ENCODE data around the gene ZNF445.
"Not testable (repeated sequence)": the region's sequence is repeated elsewhere in the genome, so short reads cannot be mapped to it uniquely, and the experiment has no call there.

ZNF445 gene

GRCh38 chr3:44474886-44475285 lies 2.6 kb downstream of the ZNF445 start:
- DNase-seq = not testable (repeated sequence)

GRCh38 chr3:44470430-44470829 lies 7.0 kb downstream of the ZNF445 start:
- no peak for DNase-seq

- DNase-seq = no peak
Observed at GRCh38 chr3:44469914-44470313, 7.6 kb downstream of the ZNF445 start.

GRCh38 chr3:44468572-44469520 lies 8.6 kb downstream of the ZNF445 start:
- DNase-seq = no peak

GRCh38 chr3:44468099-44468537 lies 9.4 kb downstream of the ZNF445 start:
- not testable (repeated sequence) for DNase-seq

- no peak for DNase-seq
Observed at GRCh38 chr3:44467241-44467640, 10.2 kb downstream of the ZNF445 start.

- DNase-seq = not testable (repeated sequence)
Observed at GRCh38 chr3:44464920-44465319, 12.6 kb downstream of the ZNF445 start.

GRCh38 chr3:44464509-44464908 lies 13.0 kb downstream of the ZNF445 start:
- no peak for DNase-seq

- not testable (repeated sequence) for DNase-seq
Observed at GRCh38 chr3:44460050-44460449, 17.4 kb downstream of the ZNF445 start.

GRCh38 chr3:44455318-44455717 lies 22.2 kb downstream of the ZNF445 start:
- DNase-seq = no peak

GRCh38 chr3:44454258-44454657 lies 23.2 kb downstream of the ZNF445 start:
- DNase-seq = no peak

- no peak for DNase-seq
Observed at GRCh38 chr3:44451441-44451840, 26.0 kb downstream of the ZNF445 start.

- DNase-seq = no peak
Observed at GRCh38 chr3:44446929-44447328, 30.5 kb downstream of the ZNF445 start.

GRCh38 chr3:44445786-44446185 lies 31.7 kb downstream of the ZNF445 start:
- DNase-seq = no peak

GRCh38 chr3:44444896-44445691 lies 32.4 kb downstream of the ZNF445 start:
- DNase-seq = no peak

GRCh38 chr3:44444437-44444836 lies 33.0 kb downstream of the ZNF445 start:
- no peak for DNase-seq

GRCh38 chr3:44442596-44443309 lies 34.7 kb downstream of the ZNF445 start:
- DNase-seq = no peak

GRCh38 chr3:44439499-44440295 lies 37.8 kb downstream of the ZNF445 start:
- no peak for DNase-seq

- DNase-seq = no peak
Observed at GRCh38 chr3:44437800-44438199, 39.7 kb downstream of the ZNF445 start.

GRCh38 chr3:44436181-44436580 lies 41.3 kb downstream of the ZNF445 start:
- no peak for DNase-seq

- DNase-seq = no peak
Observed at GRCh38 chr3:44434834-44435510, 42.5 kb downstream of the ZNF445 start.

GRCh38 chr3:44430466-44430865 lies 47.0 kb downstream of the ZNF445 start:
- no peak for DNase-seq
